Middle frontal gyrus (tissue), 1 donor: ENCODE measurements around the gene CTNNBL1.
"Not testable (repeated sequence)": the region's sequence is repeated elsewhere in the genome, so short reads cannot be mapped to it uniquely, and the experiment has no call there.

Source experiments
- DNase-seq: peaks from one replicate; pipeline ENCODE4 v3.0.0-alpha.2; 2015; ENCODE audit warnings: low spot score; ENCODE audit errors: extremely low spot score

The CTNNBL1 gene

GRCh38 chr20:37849156-37849555 is 155.3 kb downstream of the CTNNBL1 start:
- no peak for DNase-seq

- no peak for DNase-seq
These were observed 155.7 kb downstream of the CTNNBL1 start for GRCh38 chr20:37849566-37849965.

GRCh38 chr20:37850036-37850592 is 156.3 kb downstream of the CTNNBL1 start:
- no peak for DNase-seq

DNA sequence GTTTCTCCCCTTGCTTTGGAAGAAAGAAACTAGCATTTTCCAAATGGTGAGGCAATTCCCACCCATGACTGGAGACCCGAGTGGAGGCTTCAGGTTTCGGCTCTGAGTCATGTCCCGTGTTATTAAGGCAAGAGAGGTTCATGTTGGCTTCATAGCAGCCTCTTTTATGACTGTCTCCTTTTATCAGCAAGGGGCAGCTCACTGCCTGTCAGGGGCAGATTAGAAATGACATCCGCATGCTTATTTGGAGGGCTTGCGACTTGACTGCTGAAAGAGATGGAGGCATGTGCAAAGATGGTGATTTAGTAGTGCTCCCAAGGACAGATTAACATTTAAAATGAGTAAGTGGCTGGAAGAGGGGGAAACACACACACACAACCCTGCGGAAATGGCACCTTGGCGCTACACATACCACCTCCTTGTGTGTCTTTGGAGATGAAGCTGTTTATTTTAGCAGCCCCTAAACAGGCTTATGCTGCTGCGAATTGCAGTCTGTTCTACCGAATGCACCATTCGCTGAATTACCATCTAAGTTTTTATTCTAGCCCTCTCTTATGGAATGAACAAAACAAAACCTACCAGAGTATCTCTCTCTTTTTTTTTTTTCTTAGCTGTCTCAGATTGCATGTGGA is 157.0 kb downstream of the CTNNBL1 start:
- no peak for DNase-seq

DNA sequence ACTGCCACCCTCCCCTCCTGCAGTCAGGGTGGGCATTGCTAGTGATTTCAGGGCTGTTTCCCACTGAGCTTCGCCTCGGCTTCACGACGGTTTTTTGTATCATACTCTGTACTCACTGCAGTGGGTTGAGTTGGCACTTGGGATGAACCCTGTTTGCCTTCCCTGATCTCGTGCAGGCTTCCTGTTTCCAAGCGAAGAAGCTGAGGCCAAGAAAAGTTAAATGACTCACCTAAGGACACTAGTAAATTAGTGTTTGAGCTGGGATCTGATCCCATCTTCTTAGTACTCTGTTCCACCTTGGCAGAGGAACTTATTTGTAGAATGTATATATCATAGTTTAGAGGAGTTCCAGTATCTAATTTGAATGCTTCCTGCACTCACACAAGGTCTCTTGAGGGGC is 158.8 kb downstream of the CTNNBL1 start:
- no peak for DNase-seq

DNA sequence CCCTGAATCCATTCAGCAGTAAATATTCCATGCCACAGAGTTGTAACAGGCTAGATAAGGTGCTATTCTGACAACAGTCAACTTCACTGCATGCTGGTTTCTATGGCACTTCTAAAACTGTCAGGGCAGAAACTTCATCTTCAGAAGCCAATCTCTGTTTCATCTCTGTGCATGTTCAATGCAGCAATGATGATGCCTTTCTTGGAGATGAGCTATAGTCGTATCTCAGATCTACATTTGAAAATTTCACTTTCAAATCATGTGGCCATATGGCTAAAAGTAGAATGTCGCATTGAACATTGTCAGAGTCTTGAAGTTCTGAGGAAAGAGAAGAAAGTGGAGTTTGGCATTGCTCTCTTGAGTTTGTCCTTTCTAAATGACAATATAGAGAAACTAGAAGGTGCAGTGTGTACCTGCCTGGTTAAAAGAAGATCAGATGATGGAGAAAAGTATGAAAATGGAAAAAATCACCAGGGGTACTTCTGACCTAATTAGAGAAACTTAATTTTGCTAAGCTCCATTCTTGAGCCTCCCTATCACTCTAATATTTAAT is 160.1 kb downstream of the CTNNBL1 start:
- DNase-seq, result no peak

DNA sequence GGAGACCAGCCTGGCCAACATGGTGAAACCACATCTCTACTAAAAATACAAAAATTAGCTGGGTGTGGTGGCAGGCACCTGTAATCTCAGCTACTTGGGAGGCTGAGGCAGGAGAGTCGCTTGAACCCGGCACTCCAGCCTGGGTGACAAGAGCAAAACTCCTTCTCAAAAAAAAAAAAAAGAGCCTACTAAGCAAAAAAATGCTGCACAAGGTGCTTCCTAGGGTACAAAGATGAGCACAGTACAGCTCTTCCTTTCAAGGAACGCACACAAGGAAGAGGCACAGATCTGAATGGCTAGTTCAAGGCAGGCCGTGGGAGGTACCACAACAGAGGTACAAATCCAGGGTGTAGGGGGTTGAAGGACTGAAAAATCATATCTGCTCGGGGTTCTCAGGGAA is 162.2 kb downstream of the CTNNBL1 start:
- not testable (repeated sequence) for DNase-seq

DNA sequence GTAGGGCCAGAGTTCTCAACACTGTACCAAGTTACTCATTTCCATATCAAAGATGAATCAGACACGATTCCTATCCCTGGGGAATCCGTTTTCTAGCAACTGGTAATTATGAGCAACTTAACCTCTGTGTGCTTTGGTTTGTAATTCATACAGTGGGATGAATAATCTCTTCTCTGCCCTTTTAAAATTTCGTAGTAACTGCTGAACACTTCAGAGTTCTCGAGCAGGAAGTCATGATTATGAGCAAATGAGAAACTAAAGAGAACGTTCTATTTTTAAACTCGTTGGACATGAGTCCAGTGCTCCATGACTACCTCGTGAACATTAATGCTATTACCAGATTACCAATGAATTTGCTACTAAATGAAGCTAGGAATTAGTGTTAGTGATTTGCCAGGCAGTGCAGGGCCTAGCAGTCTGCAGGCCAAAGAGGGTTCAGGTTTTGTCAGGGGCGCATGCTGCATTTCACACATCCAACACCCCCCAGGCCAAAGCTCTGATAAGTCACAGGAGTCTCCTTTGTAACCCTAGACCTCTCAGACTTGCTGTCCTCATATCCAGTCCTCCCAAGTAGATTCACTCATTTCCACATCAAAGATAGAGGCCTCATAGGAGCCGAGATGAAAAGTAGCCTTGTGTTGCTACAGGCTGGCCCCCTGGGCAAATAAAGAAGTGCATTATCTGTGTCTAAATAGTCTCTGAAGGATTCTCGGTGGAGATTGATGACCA is 163.3 kb downstream of the CTNNBL1 start:
- DNase-seq, result no peak

- DNase-seq, result no peak
These were observed 165.8 kb downstream of the CTNNBL1 start for GRCh38 chr20:37859406-37860171.

DNA sequence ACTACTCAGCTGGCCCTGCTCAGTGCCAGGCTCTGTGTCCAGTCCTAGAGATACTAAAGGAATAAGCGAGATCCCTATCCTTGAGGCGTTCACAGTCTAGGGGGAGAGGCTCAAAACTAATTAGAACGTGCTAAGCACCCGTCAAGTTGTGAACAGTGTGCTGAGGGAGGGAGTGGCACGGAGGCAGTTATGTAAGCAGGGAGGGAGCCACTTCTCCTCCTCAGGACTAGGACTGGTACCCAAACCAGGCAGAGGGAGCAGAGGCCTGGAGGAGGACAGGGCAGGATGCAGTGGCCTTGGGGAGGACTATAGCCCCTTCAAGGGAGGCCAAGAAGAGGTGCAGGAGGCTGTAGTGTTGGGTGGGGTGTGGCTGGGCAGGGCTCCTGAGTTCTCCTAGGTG is 169.5 kb downstream of the CTNNBL1 start:
- DNase-seq, result no peak

GRCh38 chr20:37864298-37864697 is 170.5 kb downstream of the CTNNBL1 start:
- no peak for DNase-seq

- no peak for DNase-seq
These were observed 172.2 kb downstream of the CTNNBL1 start for GRCh38 chr20:37866051-37866450.

GRCh38 chr20:37867289-37868195 is 173.7 kb downstream of the CTNNBL1 start:
- no peak for DNase-seq

DNA sequence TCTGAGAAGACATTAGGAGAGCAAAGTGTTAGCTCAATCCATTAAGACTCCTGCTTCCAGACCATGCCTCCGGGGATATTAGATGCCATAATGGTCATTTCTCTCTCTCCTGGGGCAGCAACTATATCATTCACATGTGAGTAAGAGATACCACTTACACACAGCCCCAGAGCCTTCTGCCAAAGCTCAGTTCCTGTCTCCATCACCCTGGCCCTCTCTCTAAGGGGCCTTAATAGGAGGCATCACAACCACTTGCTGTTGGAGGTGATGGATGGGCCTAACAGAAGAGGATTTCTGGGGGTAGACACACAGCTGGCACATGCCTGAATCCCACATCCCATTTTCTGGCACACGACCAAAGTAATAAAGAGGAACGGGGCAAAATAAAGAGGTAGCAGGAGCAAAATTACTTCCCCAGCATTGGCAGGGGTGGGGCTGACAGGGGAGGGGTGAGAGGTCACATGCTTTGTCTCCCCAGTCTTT is 175.1 kb downstream of the CTNNBL1 start:
- DNase-seq, result no peak

DNA sequence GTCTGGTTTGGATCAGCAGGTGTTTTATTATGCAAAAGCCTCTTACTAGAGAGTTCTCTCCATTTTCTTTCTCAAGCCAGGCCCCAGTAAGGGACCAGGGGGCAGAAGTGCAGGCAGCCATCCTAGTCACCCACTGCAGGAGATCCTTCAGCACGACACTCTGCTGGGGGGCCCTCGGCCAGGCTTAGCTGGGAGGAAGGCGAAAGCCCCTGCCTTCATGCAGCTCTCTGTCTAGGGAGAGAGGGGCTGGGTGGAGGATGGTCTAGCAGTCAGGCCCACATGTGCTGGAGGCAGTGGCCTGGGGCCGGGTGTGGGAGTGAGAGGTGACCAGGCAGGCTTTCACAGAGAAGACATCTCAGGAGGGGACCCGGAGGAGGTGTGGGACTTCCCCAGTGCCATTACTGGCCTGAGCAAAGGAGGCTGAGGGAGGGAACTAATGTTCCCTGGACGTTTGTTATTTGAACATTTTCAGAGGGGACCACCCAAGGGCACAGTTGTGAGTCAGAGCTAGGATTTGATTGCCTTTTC is 175.6 kb downstream of the CTNNBL1 start:
- no peak for DNase-seq

DNA sequence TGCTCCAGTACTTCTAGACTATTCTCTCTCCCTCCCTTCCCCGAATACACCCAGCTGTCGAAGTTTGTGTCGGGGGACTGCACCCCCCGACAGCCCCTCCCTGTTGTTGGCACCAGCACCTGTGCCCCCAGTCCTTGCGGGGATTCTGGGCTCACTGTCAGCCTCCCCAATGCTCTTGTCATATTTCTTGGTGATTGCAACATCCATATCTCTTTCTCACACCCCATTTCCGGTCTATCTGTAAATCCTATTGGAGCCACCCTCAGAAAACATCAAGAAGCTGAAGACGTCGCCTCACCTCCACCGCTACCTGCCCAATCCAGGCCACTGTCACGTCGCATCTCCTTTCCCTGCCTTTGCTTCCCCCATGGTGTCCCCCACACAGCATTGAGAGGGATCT is 176.5 kb downstream of the CTNNBL1 start:
- no peak for DNase-seq

- DNase-seq, result no peak
These were observed 177.9 kb downstream of the CTNNBL1 start for GRCh38 chr20:37871751-37872150.

DNA sequence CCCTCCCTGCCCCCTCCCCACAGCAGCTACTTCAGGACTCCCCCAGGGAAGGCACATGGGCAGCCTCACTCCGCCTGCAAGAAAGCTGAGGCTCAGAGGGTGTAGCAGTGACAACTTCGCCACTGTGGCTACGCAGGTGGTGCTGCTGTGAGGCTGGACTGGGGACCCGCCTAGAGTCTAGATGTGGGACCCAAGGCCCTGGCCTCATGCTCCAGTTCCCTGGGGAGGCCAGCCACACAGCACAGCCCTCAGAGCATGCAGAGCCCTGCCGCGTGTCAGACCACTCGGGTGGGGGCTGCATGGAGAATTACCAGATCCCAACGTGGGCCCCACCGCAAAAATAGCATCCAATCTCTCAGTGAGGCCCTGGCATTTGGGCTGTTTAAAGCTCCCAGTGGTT is 178.3 kb downstream of the CTNNBL1 start:
- no peak for DNase-seq

DNA sequence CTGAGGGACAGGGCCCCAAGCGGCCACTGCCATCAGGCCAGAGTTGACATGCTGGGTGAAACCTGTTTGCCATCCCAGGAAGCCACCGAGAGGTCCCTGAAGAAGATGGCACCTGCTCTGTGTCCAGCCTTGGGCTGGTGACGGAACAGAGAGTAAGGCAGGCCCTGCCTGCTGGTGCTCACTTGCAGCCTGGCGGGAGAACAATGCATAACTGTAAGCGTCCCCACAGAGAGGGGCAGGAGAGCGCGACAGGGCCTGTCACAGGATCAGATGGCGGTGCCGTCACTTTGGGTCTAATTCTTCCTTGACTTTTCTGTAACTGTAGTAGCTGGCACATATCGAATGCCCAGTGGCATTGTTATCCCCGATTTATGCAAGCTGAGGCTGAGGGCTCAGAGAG is 180.1 kb downstream of the CTNNBL1 start:
- DNase-seq, result no peak

DNA sequence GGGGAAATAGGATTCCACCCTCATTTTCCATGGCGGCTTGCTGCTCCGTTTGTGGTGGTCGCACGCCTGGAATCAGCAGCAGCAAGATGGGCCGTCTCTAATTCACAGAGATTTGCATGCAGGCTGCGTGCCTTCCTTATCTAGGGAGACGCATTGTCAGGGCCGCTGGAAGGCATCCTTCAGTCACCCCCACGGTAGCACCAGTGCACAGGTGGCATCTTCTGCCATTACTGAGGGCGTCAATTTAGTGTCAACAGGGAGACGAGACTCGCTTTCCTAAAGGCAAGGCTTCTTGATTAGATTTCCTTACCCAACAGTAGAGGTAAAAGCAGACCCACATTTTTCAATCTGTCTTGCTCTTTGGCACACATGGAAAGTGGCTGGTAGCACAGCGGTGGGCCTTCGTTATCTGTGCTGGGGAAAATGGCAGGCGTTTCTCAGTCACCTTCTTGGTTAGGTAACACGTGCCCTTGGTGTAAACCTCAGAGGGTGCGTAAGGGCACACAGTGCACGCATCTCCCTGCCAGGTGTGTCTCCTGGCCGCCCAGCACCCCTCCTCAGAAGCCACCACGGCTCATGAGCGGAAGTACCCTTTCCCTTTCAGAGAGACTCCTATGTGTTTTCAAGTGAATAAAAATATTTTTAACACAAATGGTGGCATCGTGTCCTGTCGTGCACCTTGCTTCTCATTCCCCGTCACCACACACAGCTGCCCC is 181.8 kb downstream of the CTNNBL1 start:
- DNase-seq, result no peak
